HL-60 (cell line): ENCODE data around the gene RALGPS2.

Experiments
- DNase-seq, 2 experiments: peaks; one replicate each; pipeline ENCODE4 v3.0.0-alpha.2; 2010 to 2020; ENCODE audit warnings: low read depth in 1 of 2, low spot score in 1 of 2
- H3K27ac ChIP-seq: fragments of 250-450 bp; sonication (Bioruptor Pico); replicated peaks from 2 replicates; pipeline ENCODE4 v1.5.1; 2020; ENCODE audit warnings: mild to moderate bottlenecking, moderate library complexity
- H3K27me3 ChIP-seq: fragments of 250-450 bp; sonication (Bioruptor Pico); 2 replicates; pipeline ENCODE4 v1.5.1; 2021; ENCODE audit warnings: mild to moderate bottlenecking, moderate library complexity; ENCODE audit not compliant: insufficient read depth, poor library complexity, severe bottlenecking
- H3K4me3 ChIP-seq: replicated peaks from 2 replicates; pipeline ENCODE4 v1.5.1; 2011; ENCODE audit warnings: mild to moderate bottlenecking, control low read depth, low read length; ENCODE audit not compliant: insufficient read depth
- GABPA ChIP-seq: IDR thresholded peaks from 2 replicates; pipeline ENCODE4 v1.6.1; 2012; ENCODE audit warnings: low read depth
- POLR2AphosphoS5 ChIP-seq: IDR thresholded peaks from 2 replicates; pipeline ENCODE4 v1.6.1; 2012; ENCODE audit warnings: low read depth
- SPI1 ChIP-seq: IDR thresholded peaks from 2 replicates; pipeline ENCODE4 v1.6.1; 2012; ENCODE audit warnings: low read depth, mild to moderate bottlenecking, borderline replicate concordance
- TF ChIP-seq, protein P1 (sequence below): IDR thresholded peaks from 2 replicates; pipeline ENCODE4 v1.6.1; 2012; ENCODE audit warnings: low read depth; ENCODE audit not compliant: insufficient replicate concordance
- TF ChIP-seq, protein P2 (sequence below): IDR thresholded peaks from one replicate; pipeline ENCODE4 v1.5.1; 2011; ENCODE audit warnings: low read length, control low read depth, inconsistent platforms; ENCODE audit not compliant: insufficient read depth

The RALGPS2 gene

DNA sequence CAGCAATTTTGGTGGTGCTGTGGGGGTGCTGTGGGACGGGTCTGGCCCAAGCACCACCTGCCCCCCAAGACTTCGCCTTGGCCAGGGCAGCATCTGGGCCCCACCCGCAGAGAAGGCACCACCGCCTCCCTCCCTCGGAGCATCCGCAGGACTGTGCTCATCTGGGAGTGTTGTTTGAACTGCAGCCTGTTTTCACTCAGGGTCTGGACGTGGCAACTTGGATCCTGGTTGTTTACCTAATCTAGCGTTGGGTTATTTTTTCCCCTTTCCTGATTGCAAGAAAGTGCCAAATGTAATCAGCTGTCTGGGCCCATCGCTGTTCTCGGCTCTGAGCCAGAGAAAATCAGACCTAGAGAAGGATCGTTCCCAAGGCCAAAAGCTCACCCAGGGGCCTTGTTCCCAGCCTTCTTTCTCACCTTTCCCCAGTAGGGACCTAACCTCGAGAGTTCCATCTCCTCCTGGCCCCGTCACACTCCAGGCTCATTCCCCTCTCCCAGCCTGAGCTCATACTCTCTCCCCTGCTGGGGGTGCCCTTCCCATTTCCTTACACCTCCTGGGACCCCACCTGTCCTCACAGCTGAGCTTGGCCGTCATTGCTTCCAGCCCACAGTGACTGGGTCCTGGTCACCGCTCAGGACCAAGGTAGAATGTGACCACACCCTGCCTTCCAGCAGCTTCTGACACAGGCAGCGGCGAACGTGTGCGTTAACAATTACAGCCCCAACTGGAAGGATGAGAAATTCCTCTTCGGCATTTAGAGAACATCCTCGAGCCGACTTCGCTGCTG is 228.7 kb downstream of the RALGPS2 start:
- no peaks in the 10 kb centered on the region for H3K27me3 ChIP-seq
- no peak for DNase-seq
- no peak overlapping the region for H3K27ac ChIP-seq
- no peak overlapping the region for H3K4me3 ChIP-seq
- TF ChIP-seq GABPA = no peak
- no peak for TF ChIP-seq POLR2AphosphoS5
- TF ChIP-seq, protein P1, sequence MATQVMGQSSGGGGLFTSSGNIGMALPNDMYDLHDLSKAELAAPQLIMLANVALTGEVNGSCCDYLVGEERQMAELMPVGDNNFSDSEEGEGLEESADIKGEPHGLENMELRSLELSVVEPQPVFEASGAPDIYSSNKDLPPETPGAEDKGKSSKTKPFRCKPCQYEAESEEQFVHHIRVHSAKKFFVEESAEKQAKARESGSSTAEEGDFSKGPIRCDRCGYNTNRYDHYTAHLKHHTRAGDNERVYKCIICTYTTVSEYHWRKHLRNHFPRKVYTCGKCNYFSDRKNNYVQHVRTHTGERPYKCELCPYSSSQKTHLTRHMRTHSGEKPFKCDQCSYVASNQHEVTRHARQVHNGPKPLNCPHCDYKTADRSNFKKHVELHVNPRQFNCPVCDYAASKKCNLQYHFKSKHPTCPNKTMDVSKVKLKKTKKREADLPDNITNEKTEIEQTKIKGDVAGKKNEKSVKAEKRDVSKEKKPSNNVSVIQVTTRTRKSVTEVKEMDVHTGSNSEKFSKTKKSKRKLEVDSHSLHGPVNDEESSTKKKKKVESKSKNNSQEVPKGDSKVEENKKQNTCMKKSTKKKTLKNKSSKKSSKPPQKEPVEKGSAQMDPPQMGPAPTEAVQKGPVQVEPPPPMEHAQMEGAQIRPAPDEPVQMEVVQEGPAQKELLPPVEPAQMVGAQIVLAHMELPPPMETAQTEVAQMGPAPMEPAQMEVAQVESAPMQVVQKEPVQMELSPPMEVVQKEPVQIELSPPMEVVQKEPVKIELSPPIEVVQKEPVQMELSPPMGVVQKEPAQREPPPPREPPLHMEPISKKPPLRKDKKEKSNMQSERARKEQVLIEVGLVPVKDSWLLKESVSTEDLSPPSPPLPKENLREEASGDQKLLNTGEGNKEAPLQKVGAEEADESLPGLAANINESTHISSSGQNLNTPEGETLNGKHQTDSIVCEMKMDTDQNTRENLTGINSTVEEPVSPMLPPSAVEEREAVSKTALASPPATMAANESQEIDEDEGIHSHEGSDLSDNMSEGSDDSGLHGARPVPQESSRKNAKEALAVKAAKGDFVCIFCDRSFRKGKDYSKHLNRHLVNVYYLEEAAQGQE = no peak
- no peak for TF ChIP-seq SPI1
- TF ChIP-seq, protein P2, sequence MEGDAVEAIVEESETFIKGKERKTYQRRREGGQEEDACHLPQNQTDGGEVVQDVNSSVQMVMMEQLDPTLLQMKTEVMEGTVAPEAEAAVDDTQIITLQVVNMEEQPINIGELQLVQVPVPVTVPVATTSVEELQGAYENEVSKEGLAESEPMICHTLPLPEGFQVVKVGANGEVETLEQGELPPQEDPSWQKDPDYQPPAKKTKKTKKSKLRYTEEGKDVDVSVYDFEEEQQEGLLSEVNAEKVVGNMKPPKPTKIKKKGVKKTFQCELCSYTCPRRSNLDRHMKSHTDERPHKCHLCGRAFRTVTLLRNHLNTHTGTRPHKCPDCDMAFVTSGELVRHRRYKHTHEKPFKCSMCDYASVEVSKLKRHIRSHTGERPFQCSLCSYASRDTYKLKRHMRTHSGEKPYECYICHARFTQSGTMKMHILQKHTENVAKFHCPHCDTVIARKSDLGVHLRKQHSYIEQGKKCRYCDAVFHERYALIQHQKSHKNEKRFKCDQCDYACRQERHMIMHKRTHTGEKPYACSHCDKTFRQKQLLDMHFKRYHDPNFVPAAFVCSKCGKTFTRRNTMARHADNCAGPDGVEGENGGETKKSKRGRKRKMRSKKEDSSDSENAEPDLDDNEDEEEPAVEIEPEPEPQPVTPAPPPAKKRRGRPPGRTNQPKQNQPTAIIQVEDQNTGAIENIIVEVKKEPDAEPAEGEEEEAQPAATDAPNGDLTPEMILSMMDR = no peak

DNA sequence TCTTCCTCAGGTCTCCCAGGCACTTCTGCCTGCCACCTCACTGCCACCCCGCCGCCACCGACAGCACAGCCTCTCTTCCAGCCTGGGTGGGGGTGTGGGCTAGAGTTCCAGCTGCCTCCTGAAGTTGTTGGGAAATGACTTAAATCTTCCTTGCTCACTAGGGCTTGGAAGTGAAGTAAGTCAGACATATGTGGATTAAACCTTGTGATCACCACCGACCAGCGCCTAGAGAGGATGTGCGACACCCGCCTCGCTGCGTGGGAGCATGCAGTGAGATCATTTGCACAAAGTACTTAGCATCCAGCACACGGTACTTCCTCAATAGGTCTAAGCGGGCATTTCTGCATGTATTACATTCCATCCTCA is 229.3 kb downstream of the RALGPS2 start:
- H3K4me3 ChIP-seq = no peak overlapping the region
- DNase-seq = peak in 1 of 2 experiments; percentile 51
- H3K27me3 ChIP-seq = no peaks in the 10 kb centered on the region
- no peak overlapping the region for H3K27ac ChIP-seq
- TF ChIP-seq, protein P1 = no peak

DNA sequence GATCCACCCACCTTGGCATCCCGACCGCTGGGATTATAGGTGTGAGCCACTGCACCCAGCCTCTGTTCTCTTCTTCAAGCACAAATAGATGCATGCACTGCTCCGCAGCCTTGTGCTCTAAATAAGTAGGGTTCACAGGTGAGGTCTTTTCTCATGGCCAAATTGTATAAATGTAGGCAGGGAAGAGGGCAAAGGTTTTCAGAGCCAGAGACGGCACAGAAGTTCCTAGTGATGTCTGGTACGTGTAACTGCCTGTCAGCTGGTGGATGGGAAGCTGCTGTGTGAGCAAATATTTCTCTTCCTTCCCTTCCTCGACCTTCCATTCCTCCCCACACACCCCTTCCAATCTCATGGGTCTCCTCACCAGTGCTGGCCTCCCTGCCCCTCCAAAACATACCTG is 229.9 kb downstream of the RALGPS2 start:
- Histone ChIP-seq H3K4me3 (no peak overlapping the region), H3K27me3 (no peaks in the 10 kb centered on the region), H3K27ac (no peak overlapping the region)
- TF ChIP-seq, protein P2 = no peak
- no peak for TF ChIP-seq GABPA
- no peak for TF ChIP-seq SPI1
- no peak for TF ChIP-seq POLR2AphosphoS5
- TF ChIP-seq, protein P1 = no peak
- no peak for DNase-seq
